C4-2B (cell line): ENCODE results near the gene SGPL1.
A peak's percentile ranks its signal among the peaks of the same experiment; 100 is the strongest.

ENCODE experiments used
- H3K27ac ChIP-seq: fragments of 450-650 bp; 2 replicates; pipeline ENCODE4 v1.5.1; 2017
- CTCF ChIP-seq: fragments of 450-650 bp; conservative IDR thresholded peaks from 2 replicates; pipeline ENCODE4 v1.5.1; 2017; ENCODE audit warnings: mild to moderate bottlenecking
- ZFX ChIP-seq: fragments of 450-650 bp; IDR thresholded peaks from 2 replicates; pipeline ENCODE4 v1.6.1; 2017

SGPL1 gene

GRCh38 chr10:70797840-70798239 lies 17.9 kb upstream of the SGPL1 start:
- H3K27ac ChIP-seq, result no peak overlapping the region
- TF ChIP-seq ZFX (no peak), CTCF (no peak)

- no peak overlapping the region for H3K27ac ChIP-seq
- no peak for TF ChIP-seq ZFX
- no peak for TF ChIP-seq CTCF
Observed at GRCh38 chr10:70799124-70799523, 16.6 kb upstream of the SGPL1 start.

GRCh38 chr10:70801854-70802253 lies 13.9 kb upstream of the SGPL1 start:
- TF ChIP-seq CTCF (no peak), ZFX (no peak)
- no peak overlapping the region for H3K27ac ChIP-seq

- no peak for TF ChIP-seq CTCF
- no peak for TF ChIP-seq ZFX
- peak overlapping the region; percentile 8; the same call in 1 of the 2 replicates for H3K27ac ChIP-seq
Observed at GRCh38 chr10:70803775-70804420, 11.8 kb upstream of the SGPL1 start.

- H3K27ac ChIP-seq, result no peak overlapping the region; the same call in 1 of the 2 replicates
- TF ChIP-seq ZFX, result no peak
- no peak for TF ChIP-seq CTCF
Observed at GRCh38 chr10:70804421-70804808, 11.3 kb upstream of the SGPL1 start.

- no peak overlapping the region for H3K27ac ChIP-seq
- no peak for TF ChIP-seq ZFX
- no peak for TF ChIP-seq CTCF
Observed at GRCh38 chr10:70805619-70806215, 10.0 kb upstream of the SGPL1 start.

- H3K27ac ChIP-seq, result no peak overlapping the region
- no peak for TF ChIP-seq ZFX
- TF ChIP-seq CTCF, result no peak
Observed at GRCh38 chr10:70806841-70807240, 8.9 kb upstream of the SGPL1 start.
